GM13976 (cell line): ENCODE data around the gene SLC8A1.

ENCODE experiments used
- DNase-seq: peaks from one replicate; pipeline ENCODE4 v3.0.0; 2012; ENCODE audit warnings: low spot score
- CTCF ChIP-seq: IDR thresholded peaks from 2 replicates; pipeline ENCODE4 v1.5.1; 2012; ENCODE audit warnings: borderline replicate concordance, mild to moderate bottlenecking; ENCODE audit not compliant: insufficient read depth; ENCODE audit errors: extremely low read depth, missing control alignments, control extremely low read depth
- in situ Hi-C: fragments of 300-500 bp; cut with MboI; formaldehyde crosslinking; loops from one replicate; pipeline ENCODE4 v1.12.0; 2022; ENCODE audit warnings: low sequenced_read_pairs, mixed read lengths, inconsistent platforms; ENCODE audit not compliant: unreplicated experiment

SLC8A1 gene

GRCh38 chr2:40105593-40105992 is 346.3 kb downstream of the SLC8A1 start:
- TF ChIP-seq CTCF, result no peak
- no peak for DNase-seq
- in situ Hi-C loops, result no loop called here

GRCh38 chr2:40103590-40103989 is 348.3 kb downstream of the SLC8A1 start:
- in situ Hi-C loops, result no loop called here
- TF ChIP-seq CTCF, result no peak
- no peak for DNase-seq

GRCh38 chr2:40103163-40103562 is 348.7 kb downstream of the SLC8A1 start:
- no peak for DNase-seq
- in situ Hi-C loops, result no loop called here
- no peak for TF ChIP-seq CTCF

- in situ Hi-C loops, result no loop called here
- DNase-seq, result no peak
- no peak for TF ChIP-seq CTCF
Measured at GRCh38 chr2:40102447-40102846, 349.4 kb downstream of the SLC8A1 start.

GRCh38 chr2:40101131-40101575 is 350.7 kb downstream of the SLC8A1 start:
- no peak for DNase-seq
- TF ChIP-seq CTCF, result no peak
- in situ Hi-C loops, result no loop called here

GRCh38 chr2:40100676-40101075 is 351.2 kb downstream of the SLC8A1 start:
- no peak for DNase-seq
- no peak for TF ChIP-seq CTCF
- in situ Hi-C loops, result no loop called here
